ENCODE data around the gene ANKS1B.
"Not testable (repeated sequence)": the region's sequence is repeated elsewhere in the genome, so short reads cannot be mapped to it uniquely, and the experiment has no call there.

ANKS1B gene

DNA sequence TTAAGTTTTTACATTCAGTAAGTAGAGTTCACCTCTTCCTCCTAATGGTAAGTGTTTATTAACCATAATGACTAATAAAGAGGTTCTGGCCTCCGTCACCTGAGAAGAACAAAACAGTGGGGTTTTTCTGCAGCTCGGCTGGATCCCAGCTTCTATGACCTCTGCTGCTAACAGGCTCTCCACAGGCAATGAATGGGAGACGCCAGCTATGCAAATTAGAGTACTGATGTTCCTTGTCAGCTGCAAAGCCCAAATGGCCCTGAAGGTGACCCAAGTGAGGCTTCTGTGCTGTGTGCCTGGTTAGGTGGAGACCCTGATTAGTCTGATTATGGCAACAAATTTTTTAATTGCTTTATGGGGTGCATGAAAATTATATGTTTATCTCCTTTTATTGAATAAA, 1121.6 kb downstream of the ANKS1B start:
- H3K9me3 Mint-ChIP-seq: no peaks in the 10 kb centered on the region
- H3K4me3 Mint-ChIP-seq: no peak overlapping the region
- no peaks in the 10 kb centered on the region for H3K36me3 Mint-ChIP-seq
- no peak overlapping the region for H3K27ac Mint-ChIP-seq
- no peaks in the 10 kb centered on the region for H3K4me1 Mint-ChIP-seq
- no peaks in the 10 kb centered on the region for H3K27me3 Mint-ChIP-seq

DNA sequence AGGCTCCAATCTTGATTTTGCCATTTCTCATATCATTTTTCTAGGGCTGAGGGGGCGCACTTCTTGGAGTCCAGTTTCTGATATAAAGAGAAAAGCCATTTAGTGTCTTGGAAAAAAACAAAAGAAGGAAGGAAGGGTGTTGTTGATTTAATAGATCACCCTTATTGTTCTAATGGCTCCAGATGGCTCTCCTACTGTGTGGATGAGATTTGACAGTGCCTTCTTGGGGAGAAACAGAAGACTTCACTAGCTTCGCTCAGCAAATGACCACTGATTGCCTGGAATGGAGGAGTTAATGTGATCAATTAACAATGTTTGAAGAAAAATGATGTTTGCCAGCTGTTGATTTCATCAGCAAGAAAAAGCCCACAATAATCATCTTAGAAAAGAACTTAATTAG, 1123.5 kb downstream of the ANKS1B start:
- Mint-ChIP-seq H3K27ac (no peak overlapping the region), H3K9me3 (no peaks in the 10 kb centered on the region), H3K4me3 (no peak overlapping the region), H3K36me3 (no peaks in the 10 kb centered on the region), H3K4me1 (no peaks in the 10 kb centered on the region), H3K27me3 (no peaks in the 10 kb centered on the region)

DNA sequence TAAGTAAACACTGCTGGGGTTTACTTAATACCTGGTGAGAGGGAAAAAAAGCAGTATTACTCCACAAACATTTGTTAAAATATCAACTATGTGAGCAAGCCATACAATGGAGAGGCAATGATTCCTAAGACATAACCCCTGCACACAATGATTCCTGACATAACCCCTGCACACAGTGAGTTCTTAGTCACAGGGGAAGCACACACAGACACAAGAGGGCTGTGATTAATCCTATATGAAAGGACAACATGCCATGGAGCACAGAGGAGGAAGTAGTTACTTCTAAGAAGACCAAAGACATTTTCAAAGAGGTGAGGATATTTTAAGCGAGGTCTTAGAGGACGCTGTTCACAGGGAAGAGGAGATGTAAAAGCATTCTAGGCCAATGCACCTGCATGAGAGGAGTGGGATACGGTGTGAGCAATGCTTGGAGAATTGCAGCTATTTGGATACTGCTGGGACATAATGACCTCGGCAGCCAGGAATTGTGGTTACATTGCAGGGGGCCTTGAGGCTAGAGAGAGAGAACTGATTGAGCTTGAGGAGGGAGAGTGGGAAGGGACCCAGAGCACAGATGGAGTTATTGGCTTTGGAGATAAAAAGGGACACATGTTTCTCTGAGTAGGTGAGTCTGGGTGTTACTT, 1127.7 kb downstream of the ANKS1B start:
- peaks cover 5% of the 10 kb centered on the region for H3K27me3 Mint-ChIP-seq
- no peaks in the 10 kb centered on the region for H3K4me1 Mint-ChIP-seq
- no peaks in the 10 kb centered on the region for H3K9me3 Mint-ChIP-seq
- H3K27ac Mint-ChIP-seq: no peak overlapping the region
- no peak overlapping the region for H3K4me3 Mint-ChIP-seq
- H3K36me3 Mint-ChIP-seq: no peaks in the 10 kb centered on the region

DNA sequence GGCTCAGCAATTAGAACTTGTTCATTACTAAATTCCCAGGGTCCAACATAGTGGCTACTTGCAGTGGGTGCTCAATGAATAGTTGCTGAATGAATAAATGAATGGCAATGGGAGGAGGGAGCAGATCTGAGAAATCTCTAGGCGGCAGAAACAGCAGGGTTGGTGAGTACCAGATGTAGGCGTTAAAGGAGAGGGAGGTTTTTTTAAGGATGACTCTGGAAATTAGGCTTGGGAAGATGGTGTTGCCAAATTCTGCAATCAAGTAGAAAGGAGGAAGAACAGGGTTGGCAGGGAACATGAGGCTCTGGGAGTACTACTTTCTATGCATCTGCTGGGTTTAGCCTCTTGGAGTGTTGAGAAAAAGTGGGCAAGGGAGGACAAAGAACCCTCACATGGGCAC, 1132.6 kb downstream of the ANKS1B start:
- Mint-ChIP-seq H3K4me3 (no peak overlapping the region), H3K9me3 (no peaks in the 10 kb centered on the region), H3K27ac (no peak overlapping the region), H3K4me1 (no peaks in the 10 kb centered on the region), H3K27me3 (peaks cover 16% of the 10 kb centered on the region), H3K36me3 (no peaks in the 10 kb centered on the region)

DNA sequence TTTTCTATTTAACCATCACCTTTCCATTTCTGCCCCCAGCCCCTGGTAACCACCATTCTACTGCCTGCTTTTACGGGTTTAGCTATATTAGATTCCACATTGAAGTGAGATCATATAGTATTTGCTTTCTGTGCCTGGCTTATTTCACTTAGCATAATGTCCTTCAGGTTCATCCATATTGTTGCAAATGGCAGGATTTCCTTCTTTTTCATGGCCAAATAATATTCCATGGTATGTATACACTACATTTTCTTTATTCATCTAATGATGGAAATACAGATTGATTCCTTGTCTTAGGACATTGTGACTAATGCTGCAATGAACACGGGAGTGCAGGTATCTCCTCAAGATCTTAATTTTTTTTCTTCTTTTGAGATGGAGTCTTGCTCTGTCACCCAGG, 1137.5 kb downstream of the ANKS1B start:
- Mint-ChIP-seq H3K4me1 (no peaks in the 10 kb centered on the region), H3K36me3 (no peaks in the 10 kb centered on the region), H3K9me3 (no peaks in the 10 kb centered on the region), H3K27me3 (peaks cover 14% of the 10 kb centered on the region), H3K4me3 (no peak overlapping the region), H3K27ac (no peak overlapping the region)

DNA sequence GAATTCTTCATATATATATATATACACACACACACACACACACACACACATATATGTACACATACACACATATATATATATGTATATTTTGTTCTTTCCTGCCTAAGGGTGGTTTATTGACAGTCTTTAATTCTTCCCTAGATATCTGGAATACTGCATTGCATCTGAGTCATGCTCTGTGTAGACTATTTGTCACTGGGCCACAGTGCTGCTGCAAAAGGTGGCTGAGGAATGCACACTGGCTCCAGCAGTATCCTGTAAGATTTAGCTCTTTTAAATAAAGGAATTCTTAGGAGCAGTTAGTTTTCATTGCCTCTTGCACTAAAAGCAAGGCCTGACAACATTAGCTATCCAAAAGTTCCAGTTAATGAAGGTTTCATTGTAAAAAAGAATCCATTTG, 1138.8 kb downstream of the ANKS1B start:
- H3K9me3 Mint-ChIP-seq: no peaks in the 10 kb centered on the region
- H3K4me1 Mint-ChIP-seq: no peaks in the 10 kb centered on the region
- no peak overlapping the region for H3K27ac Mint-ChIP-seq

DNA sequence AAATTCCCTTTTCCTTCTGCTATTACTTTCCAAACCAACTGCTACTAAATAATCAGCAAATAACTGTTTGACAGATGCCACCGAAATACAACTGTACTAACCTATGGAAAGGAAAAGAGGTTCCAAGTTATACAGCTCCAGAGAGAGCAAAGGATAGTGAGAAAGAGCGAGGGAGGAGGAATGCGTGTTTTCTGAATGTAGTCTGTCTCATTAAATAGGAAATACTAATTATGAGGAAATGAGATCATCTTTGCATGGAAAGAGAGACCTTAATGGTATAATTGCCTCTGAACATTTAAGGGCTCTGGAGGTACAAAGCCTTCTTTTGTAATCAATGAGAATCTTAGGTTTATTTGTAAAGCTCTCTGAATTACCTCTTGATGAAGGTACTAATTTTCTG, 1144.4 kb downstream of the ANKS1B start:
- Mint-ChIP-seq H3K4me1 (no peaks in the 10 kb centered on the region), H3K4me3 (no peak overlapping the region), H3K9me3 (no peaks in the 10 kb centered on the region), H3K27me3 (peaks cover 17% of the 10 kb centered on the region), H3K27ac (no peak overlapping the region), H3K36me3 (no peaks in the 10 kb centered on the region)

More for the DNA sequence above, 1138.8 kb downstream of the ANKS1B start:
- Mint-ChIP-seq H3K27me3 (peaks cover 7% of the 10 kb centered on the region), H3K36me3 (no peaks in the 10 kb centered on the region), H3K4me3 (no peak overlapping the region)

DNA sequence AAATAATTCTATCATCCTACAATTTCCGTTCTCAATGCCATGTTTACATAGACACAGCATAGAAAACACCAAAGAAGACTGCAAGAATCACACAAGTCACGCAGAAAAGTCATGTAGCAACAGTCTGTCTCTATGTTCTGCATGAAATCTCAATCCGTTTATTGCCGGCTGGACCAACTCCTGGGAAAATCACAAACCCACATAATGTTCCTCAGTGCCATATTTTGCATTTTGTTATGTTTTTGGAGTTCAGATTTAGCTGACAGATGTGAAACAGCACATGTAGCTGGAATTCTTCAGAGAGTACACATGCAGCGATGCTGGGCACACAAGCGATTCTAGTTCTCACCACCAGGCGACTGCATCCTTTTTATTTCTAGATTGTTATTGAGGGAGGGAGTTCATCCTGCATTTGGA, 1146.5 kb downstream of the ANKS1B start:
- Mint-ChIP-seq H3K36me3 (no peaks in the 10 kb centered on the region), H3K4me3 (no peak overlapping the region), H3K4me1 (no peaks in the 10 kb centered on the region), H3K27ac (no peak overlapping the region), H3K9me3 (no peaks in the 10 kb centered on the region), H3K27me3 (peaks cover 25% of the 10 kb centered on the region)

DNA sequence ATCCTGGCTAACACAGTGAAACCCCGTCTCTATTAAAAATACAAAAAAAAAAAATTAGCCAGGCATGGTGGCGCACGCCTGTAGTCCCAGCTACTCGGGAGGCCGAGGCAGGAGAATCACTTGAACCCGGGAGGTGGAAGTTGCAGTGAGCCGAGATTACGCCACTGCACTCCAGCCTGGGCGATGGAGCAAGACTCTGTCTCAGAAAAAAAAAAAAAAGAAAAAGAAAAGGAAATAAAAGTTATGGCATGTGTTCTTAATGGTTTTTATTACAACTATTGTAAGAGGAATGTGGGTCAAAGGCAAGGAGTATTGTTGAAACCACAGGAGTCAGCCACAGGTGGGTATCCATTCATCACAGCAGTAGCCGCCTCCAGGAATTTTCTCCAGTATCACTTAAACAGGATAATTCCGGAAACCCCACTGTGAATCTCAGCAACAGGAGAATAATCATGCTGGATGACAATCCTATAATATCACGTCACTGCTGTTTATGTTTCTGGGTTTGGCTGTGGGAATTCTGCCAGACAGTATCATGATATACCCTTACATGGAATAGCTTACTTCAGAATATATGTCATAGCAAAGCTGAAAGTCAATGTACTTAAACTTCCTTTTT, 1147.5 kb downstream of the ANKS1B start:
- not testable (repeated sequence) for H3K36me3 Mint-ChIP-seq, H3K9me3 Mint-ChIP-seq, H3K27ac Mint-ChIP-seq, H3K4me3 Mint-ChIP-seq, H3K4me1 Mint-ChIP-seq
- peaks cover 29% of the 10 kb centered on the region for H3K27me3 Mint-ChIP-seq

DNA sequence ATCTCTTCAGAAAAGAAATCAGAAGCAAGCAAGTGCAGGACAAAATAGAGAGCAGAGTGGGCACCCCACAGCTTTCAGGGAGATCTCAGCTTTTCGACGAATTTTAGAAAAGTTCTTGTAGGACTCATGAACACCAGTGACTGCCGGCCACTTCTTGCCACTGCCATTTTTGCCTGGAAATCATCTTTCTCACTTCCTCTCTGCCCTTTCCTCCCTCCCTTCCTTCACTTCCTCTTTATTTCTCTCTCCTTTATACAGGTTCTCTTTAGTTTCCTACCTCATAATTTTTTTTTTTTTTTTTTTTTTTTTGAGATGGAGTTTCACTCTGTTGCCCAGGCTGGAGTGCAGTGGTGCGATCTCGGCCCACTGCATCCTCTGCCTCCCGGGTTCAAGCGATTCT, 1154.1 kb downstream of the ANKS1B start:
- no peaks in the 10 kb centered on the region for H3K4me1 Mint-ChIP-seq
- H3K9me3 Mint-ChIP-seq: no peaks in the 10 kb centered on the region
- H3K27ac Mint-ChIP-seq: no peak overlapping the region
- H3K27me3 Mint-ChIP-seq: peaks cover 19% of the 10 kb centered on the region
- H3K4me3 Mint-ChIP-seq: no peak overlapping the region
- no peaks in the 10 kb centered on the region for H3K36me3 Mint-ChIP-seq

DNA sequence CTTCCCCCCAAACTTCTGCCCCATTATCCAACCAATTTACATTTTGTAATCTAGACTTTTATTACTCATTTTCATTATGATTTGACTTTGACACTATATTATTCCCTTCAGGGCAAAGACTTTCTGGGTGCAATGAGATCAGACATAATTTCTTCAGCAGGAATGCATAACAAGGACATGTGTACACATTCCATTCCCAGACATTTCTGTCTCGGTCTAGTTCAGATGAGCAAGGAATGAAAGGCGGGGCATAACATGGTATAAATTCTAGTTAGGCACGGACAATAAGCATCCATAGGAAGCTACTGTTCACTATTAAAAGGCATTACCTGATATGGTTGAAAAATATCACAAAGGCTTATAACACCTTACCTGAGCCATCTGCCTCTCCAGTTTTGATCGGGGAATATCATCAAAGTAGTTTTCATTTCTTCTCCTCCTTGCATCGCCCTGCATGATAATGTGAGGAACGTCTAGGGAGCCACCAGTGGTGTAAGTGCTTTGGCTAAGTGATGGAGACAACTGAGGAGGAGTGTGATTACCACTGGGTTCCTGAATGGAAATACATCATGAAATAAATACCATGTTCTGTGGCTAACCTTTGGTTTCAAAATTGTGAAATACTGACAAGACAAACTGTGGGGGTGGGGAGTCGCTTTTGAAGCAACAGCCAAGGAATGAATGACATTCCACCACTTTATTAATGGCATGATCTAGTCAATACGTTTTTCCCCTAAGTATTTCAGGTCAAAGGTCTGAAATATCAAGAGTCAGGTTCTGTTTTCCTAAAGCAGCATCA, 1155.7 kb downstream of the ANKS1B start:
- Mint-ChIP-seq H3K27me3 (peaks cover 16% of the 10 kb centered on the region), H3K27ac (no peak overlapping the region), H3K4me3 (no peak overlapping the region), H3K9me3 (no peaks in the 10 kb centered on the region), H3K4me1 (no peaks in the 10 kb centered on the region), H3K36me3 (no peaks in the 10 kb centered on the region)

DNA sequence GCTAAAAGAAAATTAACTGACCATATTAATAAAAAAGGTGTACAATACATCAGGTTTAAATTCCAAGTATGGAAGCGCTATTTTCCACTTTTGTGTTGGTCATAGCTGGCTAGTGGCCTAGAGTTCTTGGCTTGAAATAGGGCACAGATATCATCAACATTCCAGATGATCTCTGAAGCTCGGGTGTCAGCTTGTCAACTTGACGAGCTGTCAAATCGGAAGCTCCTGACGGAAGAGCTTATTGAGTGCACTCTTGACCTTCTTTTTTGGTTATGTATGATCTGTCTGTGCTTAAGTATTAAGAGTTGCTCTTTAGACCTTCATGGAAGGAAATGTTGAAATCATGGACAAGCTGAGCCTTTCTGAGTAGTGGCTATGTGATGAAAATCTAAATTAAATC, 1161.7 kb downstream of the ANKS1B start:
- Mint-ChIP-seq H3K4me1 (no peaks in the 10 kb centered on the region), H3K27ac (no peak overlapping the region), H3K4me3 (no peak overlapping the region), H3K27me3 (peaks cover 12% of the 10 kb centered on the region), H3K9me3 (no peaks in the 10 kb centered on the region), H3K36me3 (no peaks in the 10 kb centered on the region)

DNA sequence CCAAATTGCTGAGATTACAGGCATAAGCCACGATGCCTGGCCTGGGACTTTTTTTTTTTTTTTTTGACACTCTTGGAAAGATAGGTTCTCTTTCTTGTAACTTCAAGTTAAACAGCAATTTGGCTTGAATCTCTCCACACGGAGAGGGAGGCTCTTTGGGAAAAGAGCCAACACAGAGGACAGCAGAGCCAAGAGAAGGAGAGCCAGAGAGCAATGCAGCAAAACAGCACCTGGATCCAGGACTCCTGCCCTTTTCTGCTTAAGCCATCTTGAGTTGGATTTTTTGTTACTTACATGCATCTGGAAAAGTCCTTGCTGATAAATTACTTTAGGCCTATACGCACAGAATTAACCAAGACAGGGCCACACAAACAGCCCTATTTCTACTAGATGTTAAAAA, 1162.9 kb downstream of the ANKS1B start:
- no peak overlapping the region for H3K27ac Mint-ChIP-seq
- no peaks in the 10 kb centered on the region for H3K9me3 Mint-ChIP-seq
- no peak overlapping the region for H3K4me3 Mint-ChIP-seq
- H3K27me3 Mint-ChIP-seq: peaks cover 16% of the 10 kb centered on the region
- no peaks in the 10 kb centered on the region for H3K36me3 Mint-ChIP-seq
- H3K4me1 Mint-ChIP-seq: no peaks in the 10 kb centered on the region

DNA sequence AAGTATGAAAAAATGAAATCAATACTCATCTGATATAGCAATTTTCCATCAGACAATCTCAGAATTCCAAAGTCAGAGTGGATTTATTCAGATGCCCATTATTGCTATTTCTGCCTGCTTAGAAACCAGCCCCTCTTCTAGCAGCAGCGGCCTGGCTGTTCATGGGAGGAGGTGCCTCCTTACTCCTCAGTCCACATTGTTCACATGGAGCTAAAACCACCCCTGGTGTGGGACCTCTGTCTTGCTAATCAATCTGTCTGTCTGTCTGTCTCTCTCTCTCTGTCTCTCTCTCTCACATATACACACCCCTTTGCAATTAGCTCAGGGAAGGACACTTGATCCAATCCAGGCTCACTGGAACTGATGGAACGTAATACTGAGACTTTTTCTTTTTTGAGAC, 1163.5 kb downstream of the ANKS1B start:
- Mint-ChIP-seq H3K9me3 (no peaks in the 10 kb centered on the region), H3K4me1 (no peaks in the 10 kb centered on the region), H3K4me3 (no peak overlapping the region)

DNA sequence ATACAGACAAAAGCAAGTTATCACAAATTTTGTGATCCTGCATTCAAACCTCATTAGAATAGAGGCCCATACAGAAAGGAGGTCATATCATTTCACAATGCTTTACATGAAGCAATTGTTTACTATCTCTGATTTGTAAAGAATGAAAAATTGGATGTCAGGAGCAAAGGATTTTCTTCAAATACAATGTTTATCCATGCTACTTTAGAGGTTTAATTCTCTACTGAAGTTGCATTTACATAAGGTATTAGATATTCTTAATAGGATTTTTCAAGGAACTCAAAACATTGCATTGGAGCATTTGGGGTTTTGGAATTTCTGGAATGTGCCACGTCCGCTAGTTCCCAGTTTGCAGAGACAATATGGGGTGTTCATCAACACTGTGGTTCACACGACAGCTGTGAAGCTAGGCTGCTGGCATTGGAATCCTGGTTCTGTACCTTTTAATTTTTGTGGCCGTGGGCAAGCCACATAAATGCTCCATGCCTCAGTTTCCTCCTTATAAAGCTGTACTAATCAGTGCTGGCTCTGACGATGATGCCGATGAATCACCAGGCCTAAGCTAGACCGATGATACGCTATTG, 1164.8 kb downstream of the ANKS1B start:
- peaks cover 11% of the 10 kb centered on the region for H3K27me3 Mint-ChIP-seq
- H3K4me3 Mint-ChIP-seq: no peak overlapping the region
- no peaks in the 10 kb centered on the region for H3K9me3 Mint-ChIP-seq
- H3K27ac Mint-ChIP-seq: no peak overlapping the region
- no peaks in the 10 kb centered on the region for H3K36me3 Mint-ChIP-seq
- H3K4me1 Mint-ChIP-seq: no peaks in the 10 kb centered on the region

More for the DNA sequence above, 1163.5 kb downstream of the ANKS1B start:
- Mint-ChIP-seq H3K27ac (no peak overlapping the region), H3K36me3 (no peaks in the 10 kb centered on the region), H3K27me3 (peaks cover 14% of the 10 kb centered on the region)

DNA sequence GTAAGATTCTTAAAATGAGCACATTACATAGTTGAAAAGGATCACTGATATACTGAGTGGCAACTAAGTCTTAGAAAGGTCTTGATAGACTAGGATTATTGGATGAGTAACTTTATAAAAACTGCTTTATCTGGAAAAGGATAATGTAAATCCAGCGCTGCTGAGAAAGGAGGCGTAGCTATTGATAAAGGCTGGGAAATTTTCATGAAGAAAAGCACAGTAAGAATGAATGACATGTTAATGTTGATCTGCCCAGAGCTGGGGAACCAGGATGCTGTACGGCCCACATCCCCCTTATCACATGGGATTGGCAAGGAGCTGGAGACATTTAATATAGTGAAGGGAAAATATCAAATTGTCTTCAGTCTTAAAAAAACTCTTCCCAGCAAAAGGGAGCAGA, 1165.7 kb downstream of the ANKS1B start:
- no peak overlapping the region for H3K27ac Mint-ChIP-seq
- peaks cover 11% of the 10 kb centered on the region for H3K27me3 Mint-ChIP-seq
- H3K4me3 Mint-ChIP-seq: no peak overlapping the region
- H3K9me3 Mint-ChIP-seq: no peaks in the 10 kb centered on the region
- H3K4me1 Mint-ChIP-seq: no peaks in the 10 kb centered on the region
- no peaks in the 10 kb centered on the region for H3K36me3 Mint-ChIP-seq

Measured in activated naive CD4-positive, alpha-beta T cell treated with anti-CD3 and anti-CD28 coated beads, Interleukin-2, amount 50 U/mL, for 24 hours (primary cell).